Measurements from ENCODE around the gene RSPH9.

Gene RSPH9

GRCh38 chr6:43714311-43715055 is 69.6 kb downstream of the RSPH9 start:
- H2BK120ac ChIP-seq (ENCODE audit: insufficient read depth, low read length, poor library complexity): no peak overlapping the region
- no peaks in the 10 kb centered on the region for H3K36me3 ChIP-seq (ENCODE audit: control insufficient read depth in 1 of 2, insufficient read depth in 2 of 2, low read length in 2 of 2)
- H4K12ac ChIP-seq (ENCODE audit: low read depth, low read length): no peak overlapping the region
- no peak overlapping the region for H2AFZ ChIP-seq (ENCODE audit: insufficient read depth, low read length, poor library complexity)
- H3K4me1 ChIP-seq (ENCODE audit: control insufficient read depth in 1 of 2, insufficient read depth in 2 of 2, low read length in 2 of 2): no peaks in the 10 kb centered on the region
- H3K4me3 ChIP-seq (ENCODE audit: low read depth, low read length): no peak overlapping the region
- H2BK5ac ChIP-seq (ENCODE audit: low read depth, low read length, poor library complexity): no peak overlapping the region
- no peaks in the 10 kb centered on the region for H3K79me1 ChIP-seq (ENCODE audit: low read length)
- no peak overlapping the region for H3K4ac ChIP-seq (ENCODE audit: low read depth, low read length)
- H3K9ac ChIP-seq (ENCODE audit: low read length): no peak overlapping the region
- H3K14ac ChIP-seq (ENCODE audit: low read length): no peak overlapping the region
- H3K27ac ChIP-seq (ENCODE audit: low read depth, low read length): no peak overlapping the region
- H3K4me2 ChIP-seq (ENCODE audit: low read length): no peak overlapping the region
- H3K23ac ChIP-seq (ENCODE audit: low read length): no peak overlapping the region
- no peaks in the 10 kb centered on the region for H3K27me3 ChIP-seq (ENCODE audit: insufficient read depth, low read length)
- no peak overlapping the region for H2AK5ac ChIP-seq (ENCODE audit: low read length)
- H4K91ac ChIP-seq (ENCODE audit: low read depth, low read length): no peak overlapping the region
- H2BK12ac ChIP-seq (ENCODE audit: low read length): no peak overlapping the region
- no peak overlapping the region for H4K8ac ChIP-seq (ENCODE audit: low read depth, low read length)
- no CpG with 5 or more reads among the region's 9 CpGs for WGBS (ENCODE audit: extremely low coverage, insufficient coverage, insufficient read length)
- H3K18ac ChIP-seq (ENCODE audit: low read length): no peak overlapping the region
- H3K9me3 ChIP-seq (ENCODE audit: insufficient read depth, low read depth, low read length): no peaks in the 10 kb centered on the region
- DNase-seq: no peak
- no peaks in the 10 kb centered on the region for H3K79me2 ChIP-seq (ENCODE audit: control insufficient read depth, insufficient read depth, low read length, poor library complexity)

GRCh38 chr6:43715056-43715788 is 70.4 kb downstream of the RSPH9 start:
- Histone ChIP-seq H3K27me3 (ENCODE audit: insufficient read depth, low read length) (no peaks in the 10 kb centered on the region), H3K4ac (ENCODE audit: low read depth, low read length) (no peak overlapping the region), H2BK12ac (ENCODE audit: low read length) (no peak overlapping the region), H3K4me2 (ENCODE audit: low read length) (no peak overlapping the region), H3K36me3 (ENCODE audit: control insufficient read depth in 1 of 2, insufficient read depth in 2 of 2, low read length in 2 of 2) (no peaks in the 10 kb centered on the region), H3K9me3 (ENCODE audit: insufficient read depth, low read depth, low read length) (no peaks in the 10 kb centered on the region), H2BK120ac (ENCODE audit: insufficient read depth, low read length, poor library complexity) (no peak overlapping the region), H4K91ac (ENCODE audit: low read depth, low read length) (no peak overlapping the region), H3K79me1 (ENCODE audit: low read length) (no peaks in the 10 kb centered on the region), H3K4me3 (ENCODE audit: low read depth, low read length) (no peak overlapping the region), H4K8ac (ENCODE audit: low read depth, low read length) (no peak overlapping the region), H3K23ac (ENCODE audit: low read length) (no peak overlapping the region), H2AK5ac (ENCODE audit: low read length) (no peak overlapping the region), H3K14ac (ENCODE audit: low read length) (no peak overlapping the region), H3K18ac (ENCODE audit: low read length) (no peak overlapping the region), H3K9ac (ENCODE audit: low read length) (no peak overlapping the region), H4K12ac (ENCODE audit: low read depth, low read length) (no peak overlapping the region), H3K27ac (ENCODE audit: low read depth, low read length) (no peak overlapping the region), H2BK5ac (ENCODE audit: low read depth, low read length, poor library complexity) (no peak overlapping the region), H3K4me1 (ENCODE audit: control insufficient read depth in 1 of 2, insufficient read depth in 2 of 2, low read length in 2 of 2) (no peaks in the 10 kb centered on the region), H2AFZ (ENCODE audit: insufficient read depth, low read length, poor library complexity) (no peak overlapping the region), H3K79me2 (ENCODE audit: control insufficient read depth, insufficient read depth, low read length, poor library complexity) (no peaks in the 10 kb centered on the region)
- WGBS (ENCODE audit: extremely low coverage, insufficient coverage, insufficient read length): no CpG with 5 or more reads among the region's 5 CpGs
- no peak for DNase-seq

GRCh38 chr6:43716099-43716498 is 71.3 kb downstream of the RSPH9 start:
- no peak overlapping the region for H4K8ac ChIP-seq (ENCODE audit: low read depth, low read length)
- no peak overlapping the region for H3K4me3 ChIP-seq (ENCODE audit: low read depth, low read length)
- no peak overlapping the region for H2BK5ac ChIP-seq (ENCODE audit: low read depth, low read length, poor library complexity)
- no peak overlapping the region for H3K4ac ChIP-seq (ENCODE audit: low read depth, low read length)
- no peaks in the 10 kb centered on the region for H3K4me1 ChIP-seq (ENCODE audit: control insufficient read depth in 1 of 2, insufficient read depth in 2 of 2, low read length in 2 of 2)
- H3K9ac ChIP-seq (ENCODE audit: low read length): no peak overlapping the region
- no peak overlapping the region for H2AK5ac ChIP-seq (ENCODE audit: low read length)
- no peak overlapping the region for H3K27ac ChIP-seq (ENCODE audit: low read depth, low read length)
- H3K9me3 ChIP-seq (ENCODE audit: insufficient read depth, low read depth, low read length): no peaks in the 10 kb centered on the region
- no peak overlapping the region for H3K14ac ChIP-seq (ENCODE audit: low read length)
- no peak for DNase-seq
- H3K79me1 ChIP-seq (ENCODE audit: low read length): no peaks in the 10 kb centered on the region
- no peaks in the 10 kb centered on the region for H3K79me2 ChIP-seq (ENCODE audit: control insufficient read depth, insufficient read depth, low read length, poor library complexity)
- no peak overlapping the region for H2AFZ ChIP-seq (ENCODE audit: insufficient read depth, low read length, poor library complexity)
- no CpG with 5 or more reads among the region's 9 CpGs for WGBS (ENCODE audit: extremely low coverage, insufficient coverage, insufficient read length)
- no peaks in the 10 kb centered on the region for H3K36me3 ChIP-seq (ENCODE audit: control insufficient read depth in 1 of 2, insufficient read depth in 2 of 2, low read length in 2 of 2)
- H3K4me2 ChIP-seq (ENCODE audit: low read length): no peak overlapping the region
- H2BK12ac ChIP-seq (ENCODE audit: low read length): no peak overlapping the region
- H2BK120ac ChIP-seq (ENCODE audit: insufficient read depth, low read length, poor library complexity): no peak overlapping the region
- no peak overlapping the region for H3K23ac ChIP-seq (ENCODE audit: low read length)
- no peak overlapping the region for H4K12ac ChIP-seq (ENCODE audit: low read depth, low read length)
- no peak overlapping the region for H4K91ac ChIP-seq (ENCODE audit: low read depth, low read length)
- H3K18ac ChIP-seq (ENCODE audit: low read length): no peak overlapping the region
- H3K27me3 ChIP-seq (ENCODE audit: insufficient read depth, low read length): no peaks in the 10 kb centered on the region

GRCh38 chr6:43717389-43717788 is 72.6 kb downstream of the RSPH9 start:
- WGBS (ENCODE audit: extremely low coverage, insufficient coverage, insufficient read length): no CpG with 5 or more reads among the region's 8 CpGs

More at GRCh38 chr6:43717389-43717788, 72.6 kb downstream of the RSPH9 start:
- Histone ChIP-seq H3K4ac (ENCODE audit: low read depth, low read length) (no peak overlapping the region), H2BK5ac (ENCODE audit: low read depth, low read length, poor library complexity) (no peak overlapping the region), H4K91ac (ENCODE audit: low read depth, low read length) (no peak overlapping the region), H2AFZ (ENCODE audit: insufficient read depth, low read length, poor library complexity) (no peak overlapping the region), H3K14ac (ENCODE audit: low read length) (no peak overlapping the region), H3K79me1 (ENCODE audit: low read length) (no peaks in the 10 kb centered on the region), H3K27ac (ENCODE audit: low read depth, low read length) (no peak overlapping the region), H4K12ac (ENCODE audit: low read depth, low read length) (no peak overlapping the region), H2BK120ac (ENCODE audit: insufficient read depth, low read length, poor library complexity) (no peak overlapping the region), H3K4me3 (ENCODE audit: low read depth, low read length) (no peak overlapping the region), H3K79me2 (ENCODE audit: control insufficient read depth, insufficient read depth, low read length, poor library complexity) (no peaks in the 10 kb centered on the region), H3K9me3 (ENCODE audit: insufficient read depth, low read depth, low read length) (no peaks in the 10 kb centered on the region), H3K9ac (ENCODE audit: low read length) (no peak overlapping the region), H3K4me2 (ENCODE audit: low read length) (no peak overlapping the region), H2BK12ac (ENCODE audit: low read length) (no peak overlapping the region), H3K36me3 (ENCODE audit: control insufficient read depth in 1 of 2, insufficient read depth in 2 of 2, low read length in 2 of 2) (no peaks in the 10 kb centered on the region), H4K8ac (ENCODE audit: low read depth, low read length) (no peak overlapping the region), H3K4me1 (ENCODE audit: control insufficient read depth in 1 of 2, insufficient read depth in 2 of 2, low read length in 2 of 2) (no peaks in the 10 kb centered on the region), H3K18ac (ENCODE audit: low read length) (no peak overlapping the region), H2AK5ac (ENCODE audit: low read length) (no peak overlapping the region), H3K27me3 (ENCODE audit: insufficient read depth, low read length) (no peaks in the 10 kb centered on the region), H3K23ac (ENCODE audit: low read length) (no peak overlapping the region)
- DNase-seq: no peak

All from trophoblast cell (in vitro differentiated cells and primary cell).